C4-2B (cell line): ENCODE results near the gene GALNTL6.

Experiments used
- H3K27ac ChIP-seq: fragments of 450-650 bp; 2 replicates; pipeline ENCODE4 v1.5.1; 2017
- ZFX ChIP-seq: fragments of 450-650 bp; IDR thresholded peaks from 2 replicates; pipeline ENCODE4 v1.6.1; 2017
- TF ChIP-seq, protein P1 (sequence below): fragments of 450-650 bp; conservative IDR thresholded peaks from 2 replicates; pipeline ENCODE4 v1.5.1; 2017; ENCODE audit warnings: mild to moderate bottlenecking

GALNTL6 gene

DNA sequence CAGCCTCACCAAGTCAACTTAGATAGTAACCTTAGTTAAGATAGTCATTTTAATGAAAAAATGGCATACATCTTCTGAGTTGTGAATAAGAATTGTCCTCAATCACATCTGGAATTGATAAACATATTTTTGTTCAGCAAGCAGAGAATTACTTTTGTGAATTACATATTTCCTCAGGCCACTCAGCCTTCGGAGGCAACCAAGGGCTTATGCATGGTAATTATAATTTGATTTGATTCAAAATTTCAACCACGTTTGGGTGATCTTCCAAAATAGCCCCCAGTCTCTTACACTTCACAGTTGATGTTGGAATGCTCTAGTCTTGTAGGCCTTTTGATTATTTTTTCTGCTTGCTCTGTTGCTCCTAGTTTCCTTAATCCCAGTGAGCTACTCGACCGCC is 63.4 kb downstream of the GALNTL6 start:
- no peak for TF ChIP-seq ZFX
- H3K27ac ChIP-seq: no peak overlapping the region

DNA sequence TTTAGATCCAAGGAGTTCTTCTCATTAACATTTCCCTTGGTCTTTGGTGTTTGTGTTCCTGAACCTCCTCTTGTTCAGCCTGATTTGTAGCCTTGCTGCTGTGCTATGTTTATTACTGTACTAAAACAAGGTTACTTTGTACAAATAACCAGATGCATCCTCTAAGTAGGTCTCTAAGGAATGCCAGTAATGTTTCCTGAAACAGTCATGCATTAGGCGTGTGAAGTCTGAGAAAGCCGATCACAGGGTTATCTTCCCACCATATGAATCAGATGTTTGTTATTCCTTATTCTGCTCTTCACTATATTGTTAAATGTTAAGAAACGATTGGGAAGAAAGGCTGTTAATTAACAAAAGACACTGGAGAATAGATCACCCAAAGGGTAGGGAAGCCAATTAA is 66.9 kb downstream of the GALNTL6 start:
- TF ChIP-seq, protein P1, sequence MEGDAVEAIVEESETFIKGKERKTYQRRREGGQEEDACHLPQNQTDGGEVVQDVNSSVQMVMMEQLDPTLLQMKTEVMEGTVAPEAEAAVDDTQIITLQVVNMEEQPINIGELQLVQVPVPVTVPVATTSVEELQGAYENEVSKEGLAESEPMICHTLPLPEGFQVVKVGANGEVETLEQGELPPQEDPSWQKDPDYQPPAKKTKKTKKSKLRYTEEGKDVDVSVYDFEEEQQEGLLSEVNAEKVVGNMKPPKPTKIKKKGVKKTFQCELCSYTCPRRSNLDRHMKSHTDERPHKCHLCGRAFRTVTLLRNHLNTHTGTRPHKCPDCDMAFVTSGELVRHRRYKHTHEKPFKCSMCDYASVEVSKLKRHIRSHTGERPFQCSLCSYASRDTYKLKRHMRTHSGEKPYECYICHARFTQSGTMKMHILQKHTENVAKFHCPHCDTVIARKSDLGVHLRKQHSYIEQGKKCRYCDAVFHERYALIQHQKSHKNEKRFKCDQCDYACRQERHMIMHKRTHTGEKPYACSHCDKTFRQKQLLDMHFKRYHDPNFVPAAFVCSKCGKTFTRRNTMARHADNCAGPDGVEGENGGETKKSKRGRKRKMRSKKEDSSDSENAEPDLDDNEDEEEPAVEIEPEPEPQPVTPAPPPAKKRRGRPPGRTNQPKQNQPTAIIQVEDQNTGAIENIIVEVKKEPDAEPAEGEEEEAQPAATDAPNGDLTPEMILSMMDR: no peak
- TF ChIP-seq ZFX: no peak
- H3K27ac ChIP-seq: no peak overlapping the region

DNA sequence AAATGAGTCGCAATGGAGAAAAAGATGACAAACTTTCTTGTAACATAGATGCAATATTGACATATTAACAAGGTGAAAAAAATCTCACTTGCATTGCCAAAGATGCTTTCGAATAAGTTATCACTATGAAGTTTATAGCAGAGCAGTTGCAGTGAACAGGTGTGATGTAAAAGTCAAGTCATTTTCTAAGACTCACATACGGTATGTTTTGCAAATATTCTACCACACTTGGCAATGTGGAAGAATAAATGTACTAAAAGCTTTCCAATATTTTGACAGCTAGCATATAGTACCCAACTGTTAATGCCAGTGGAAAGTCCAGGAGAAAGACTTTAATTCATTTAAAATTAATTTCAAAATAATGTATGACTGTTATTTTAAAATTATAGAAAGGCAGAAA is 76.5 kb downstream of the GALNTL6 start:
- no peak overlapping the region for H3K27ac ChIP-seq
- TF ChIP-seq, protein P1: no peak
- no peak for TF ChIP-seq ZFX

DNA sequence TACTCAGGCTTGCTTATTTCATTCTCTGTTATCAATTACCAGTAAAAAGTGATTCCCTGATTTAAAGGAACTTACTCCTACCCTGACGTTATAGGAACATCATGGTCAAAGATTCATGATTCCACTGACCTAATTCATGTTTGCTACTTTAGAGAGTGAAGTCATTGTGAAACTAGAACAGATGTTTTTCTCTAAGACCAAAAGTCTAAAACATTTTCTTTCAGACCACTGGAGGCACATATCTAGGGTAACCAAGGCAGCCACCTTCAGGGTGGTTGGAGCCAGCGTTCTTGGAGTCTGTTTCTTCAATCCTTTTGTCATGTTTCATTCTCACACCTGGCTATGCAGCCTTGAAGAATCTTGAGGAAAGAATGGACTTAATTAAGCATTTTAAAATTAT is 77.8 kb downstream of the GALNTL6 start:
- H3K27ac ChIP-seq: no peak overlapping the region
- no peak for TF ChIP-seq ZFX
- TF ChIP-seq, protein P1: no peak

DNA sequence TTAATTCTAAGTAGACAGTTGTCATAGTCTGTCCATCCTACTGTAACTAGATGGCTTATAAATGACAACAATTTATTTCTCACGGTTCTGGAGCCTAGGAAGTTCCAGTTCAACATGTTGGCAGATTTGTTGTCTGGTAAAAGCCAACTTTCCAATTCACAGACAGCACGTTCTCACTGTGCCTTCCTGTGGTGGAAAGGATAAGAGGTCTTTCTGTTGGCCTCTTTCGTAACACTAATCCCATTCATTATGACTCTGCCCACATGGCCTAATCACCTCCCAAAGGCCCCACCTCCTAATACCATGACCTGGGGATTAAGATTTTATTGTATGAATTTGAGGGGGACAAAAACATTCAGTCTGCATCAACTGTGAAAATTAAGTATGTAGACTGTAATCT is 83.2 kb downstream of the GALNTL6 start:
- no peak for TF ChIP-seq ZFX
- TF ChIP-seq, protein P1: no peak

DNA sequence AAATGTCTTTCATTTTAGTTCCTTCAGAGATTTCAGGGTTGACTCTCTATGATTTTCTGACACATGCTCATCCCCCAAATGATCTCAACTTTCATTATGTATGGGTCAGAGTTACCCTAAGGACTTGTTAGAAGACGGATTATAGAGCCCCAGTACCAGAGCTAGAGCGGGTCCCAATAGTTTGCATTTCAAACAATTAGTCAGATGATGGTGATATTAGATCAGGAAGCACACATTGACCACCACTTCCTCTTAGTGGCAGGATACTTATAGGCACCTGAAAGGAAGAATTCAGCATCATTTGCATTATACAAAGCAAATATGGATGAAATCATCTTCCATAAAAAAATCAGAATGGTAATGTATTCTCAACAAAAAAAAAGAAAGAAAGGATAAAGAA is 106.1 kb downstream of the GALNTL6 start:
- TF ChIP-seq, protein P1: no peak
- no peak for TF ChIP-seq ZFX
- H3K27ac ChIP-seq: no peak overlapping the region

More for the DNA sequence above, 83.2 kb downstream of the GALNTL6 start:
- no peak overlapping the region for H3K27ac ChIP-seq

DNA sequence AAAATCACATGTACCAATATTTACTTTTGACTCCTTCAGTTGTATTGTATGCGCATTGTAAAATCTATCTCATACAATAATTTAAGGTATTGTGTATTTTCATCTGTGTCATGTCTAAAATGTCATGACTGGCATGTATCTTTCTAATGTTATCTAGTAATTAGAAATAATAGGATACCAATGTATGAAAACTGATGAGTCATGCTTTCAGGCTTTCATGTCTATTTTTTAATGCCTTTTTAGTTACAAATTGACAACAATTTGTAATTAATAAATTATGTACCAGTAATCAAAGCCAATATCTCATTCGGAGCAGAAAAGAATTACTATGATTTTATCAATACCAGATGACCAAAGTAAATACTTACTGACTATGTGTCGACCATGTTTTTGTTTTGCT is 107.7 kb downstream of the GALNTL6 start:
- no peak overlapping the region for H3K27ac ChIP-seq
- no peak for TF ChIP-seq ZFX
- TF ChIP-seq, protein P1: no peak

DNA sequence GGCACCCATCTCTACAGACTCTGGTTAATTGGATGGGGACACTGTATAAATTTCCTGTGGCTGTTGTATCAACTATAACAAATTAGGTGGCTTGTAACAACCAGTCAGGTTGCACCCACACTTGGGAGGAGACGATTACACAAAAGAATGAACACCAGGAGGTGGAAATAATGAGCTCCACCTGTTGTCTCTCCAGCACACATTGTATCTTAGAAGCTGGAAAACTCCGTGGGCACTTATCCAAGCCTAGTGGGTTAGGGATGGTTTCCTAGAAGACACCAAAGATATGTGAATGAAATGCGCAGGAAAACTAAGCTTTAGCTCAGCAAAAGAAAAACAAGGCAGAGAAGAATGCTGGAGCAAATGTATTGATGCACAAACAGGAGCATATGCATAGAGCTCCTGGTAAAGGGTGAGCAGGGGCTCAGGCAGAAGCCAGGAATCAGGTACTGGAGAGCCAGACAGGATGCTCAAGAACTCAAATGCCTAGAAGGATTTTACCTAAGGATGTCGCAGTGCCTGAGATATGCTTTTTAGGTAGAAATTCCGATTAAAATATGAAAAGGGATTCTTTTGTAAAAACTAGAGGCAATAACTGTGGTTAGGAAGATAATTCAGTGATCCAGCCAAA is 111.7 kb downstream of the GALNTL6 start:
- H3K27ac ChIP-seq: no peak overlapping the region
- TF ChIP-seq, protein P1: no peak
- TF ChIP-seq ZFX: no peak
